Astrocyte (in vitro differentiated cells and primary cell): ENCODE data around the gene ITGB8. TPM values are rescaled to one million over a fixed set of nuclear protein-coding genes. Genes with fewer than 3 reads are reported as not detected.

Experiments used
- DNase-seq: peaks from one replicate; pipeline ENCODE4 v3.0.0-alpha.2; 2010; ENCODE audit warnings: low read depth
- FAIRE-seq: peaks from 2 replicates; lab custom pipeline; 2011; peaks lifted over from hg19 to GRCh38; lab: Jason Lieb, UNC
- H2AFZ ChIP-seq: 2 replicates; pipeline ENCODE4 v1.6.0; 2012; ENCODE audit warnings: low read depth, low read length, inconsistent platforms
- H3K27ac ChIP-seq: 2 replicates; pipeline ENCODE4 v1.5.1; 2011; ENCODE audit warnings: low read depth, low read length, inconsistent platforms
- H3K27me3 ChIP-seq: 2 replicates; pipeline ENCODE4 v1.6.0; 2011; ENCODE audit warnings: low read length, inconsistent platforms; ENCODE audit not compliant: insufficient read depth
- H3K36me3 ChIP-seq: 2 replicates; pipeline ENCODE4 v1.5.1; 2011; ENCODE audit warnings: low read length, inconsistent platforms; ENCODE audit not compliant: insufficient read depth
- H3K4me1 ChIP-seq: 2 replicates; pipeline ENCODE4 v1.5.1; 2011; ENCODE audit warnings: low read length, inconsistent platforms; ENCODE audit not compliant: insufficient read depth
- H3K4me2 ChIP-seq: 2 replicates; pipeline ENCODE4 v1.6.0; 2012; ENCODE audit warnings: low read length, inconsistent platforms
- H3K4me3 ChIP-seq: 2 replicates; pipeline ENCODE4 v1.5.1; 2011; ENCODE audit warnings: low read depth, mild to moderate bottlenecking, low read length, inconsistent platforms; ENCODE audit not compliant: insufficient read depth
- H3K79me2 ChIP-seq: 2 replicates; pipeline ENCODE4 v1.6.0; 2012; ENCODE audit warnings: mild to moderate bottlenecking, low read length, inconsistent platforms; ENCODE audit not compliant: insufficient read depth
- H3K9ac ChIP-seq: 2 replicates; pipeline ENCODE4 v1.6.0; 2012; ENCODE audit warnings: mild to moderate bottlenecking, low read length, inconsistent platforms
- H3K9me3 ChIP-seq: 2 replicates; pipeline ENCODE4 v1.5.1; 2012; ENCODE audit warnings: low read depth, mild to moderate bottlenecking, low read length, inconsistent platforms; ENCODE audit not compliant: insufficient read depth
- H4K20me1 ChIP-seq: 2 replicates; pipeline ENCODE4 v1.6.0; 2012; ENCODE audit warnings: low read length, inconsistent platforms; ENCODE audit not compliant: insufficient read depth
- H3K27ac Mint-ChIP-seq: one replicate; pipeline ENCODE4 v1.8.0; 2021; ENCODE audit warnings: mild to moderate bottlenecking, mixed read lengths; ENCODE audit not compliant: unreplicated experiment
- H3K27me3 Mint-ChIP-seq: one replicate; pipeline ENCODE4 v1.8.0; 2021; ENCODE audit warnings: low read depth, mixed read lengths; ENCODE audit not compliant: unreplicated experiment
- H3K36me3 Mint-ChIP-seq: one replicate; pipeline ENCODE4 v1.8.0; 2021; ENCODE audit warnings: low read depth, mixed read lengths; ENCODE audit not compliant: unreplicated experiment
- H3K4me1 Mint-ChIP-seq: one replicate; pipeline ENCODE4 v1.8.0; 2021; ENCODE audit warnings: low read depth, mixed read lengths; ENCODE audit not compliant: unreplicated experiment
- H3K4me3 Mint-ChIP-seq: one replicate; pipeline ENCODE4 v1.8.0; 2021; ENCODE audit warnings: mild to moderate bottlenecking, moderate library complexity, mixed read lengths; ENCODE audit not compliant: unreplicated experiment
- H3K9me3 Mint-ChIP-seq: one replicate; pipeline ENCODE4 v1.8.0; 2021; ENCODE audit warnings: mild to moderate bottlenecking, mixed read lengths; ENCODE audit not compliant: unreplicated experiment
- CTCF ChIP-seq: IDR thresholded peaks from 2 replicates; pipeline ENCODE4 v1.5.1; 2011; ENCODE audit warnings: low read depth, mild to moderate bottlenecking, inconsistent platforms, low read length, moderate library complexity; ENCODE audit not compliant: insufficient read depth
- EZH2 ChIP-seq: IDR thresholded peaks from 2 replicates; pipeline ENCODE4 v1.6.1; 2012; ENCODE audit warnings: mild to moderate bottlenecking, low read length, inconsistent platforms; ENCODE audit not compliant: insufficient read depth
- total RNA-seq: library from RNA; stranded (reverse); gene quantifications from 2 replicates; pipeline ENCODE4 v1.2.1, GENCODE V29; 2021

Gene ITGB8
- total RNA-seq, 1 donor from 2014 or later, result 10.8 TPM

- Histone ChIP-seq H3K9me3 (no peaks in the 10 kb centered on the region), H3K4me1 (peaks cover 26% of the 10 kb centered on the region), H4K20me1 (peaks cover 5% of the 10 kb centered on the region), H3K4me3 (no peak overlapping the region), H3K27me3 (no peaks in the 10 kb centered on the region), H3K9ac (peak overlapping the region; percentile 37), H3K27ac (peak overlapping the region; percentile 64), H3K36me3 (no peaks in the 10 kb centered on the region), H3K79me2 (peaks cover 26% of the 10 kb centered on the region), H3K4me2 (peak overlapping the region; percentile 77), H2AFZ (no peak overlapping the region)
- Mint-ChIP-seq H3K9me3 (no peaks in the 10 kb centered on the region), H3K27me3 (no peaks in the 10 kb centered on the region), H3K4me1 (peaks cover 20% of the 10 kb centered on the region), H3K36me3 (no peaks in the 10 kb centered on the region), H3K4me3 (no peak overlapping the region), H3K27ac (peak overlapping the region; percentile 1)
- TF ChIP-seq EZH2 (no peak), CTCF (no peak)
- FAIRE-seq (peak; percentile 79), DNase-seq (peak; percentile 72)
These were observed 22.0 kb downstream of the ITGB8 start for GRCh38 chr7:20352573-20353306.

GRCh38 chr7:20354610-20355528, 24.2 kb downstream of the ITGB8 start:
- Histone ChIP-seq H4K20me1 (no peaks in the 10 kb centered on the region), H3K4me3 (no peak overlapping the region), H3K79me2 (peaks cover 14% of the 10 kb centered on the region), H3K27ac (no peak overlapping the region), H3K9ac (no peak overlapping the region), H3K4me1 (peaks cover 26% of the 10 kb centered on the region), H3K4me2 (no peak overlapping the region), H3K27me3 (no peaks in the 10 kb centered on the region), H2AFZ (no peak overlapping the region), H3K9me3 (no peaks in the 10 kb centered on the region), H3K36me3 (no peaks in the 10 kb centered on the region)
- peaks cover 28% of the 10 kb centered on the region for H3K4me1 Mint-ChIP-seq
- H3K27me3 Mint-ChIP-seq, result no peaks in the 10 kb centered on the region
- no peak overlapping the region for H3K4me3 Mint-ChIP-seq
- TF ChIP-seq EZH2, result no peak
- no peak for TF ChIP-seq CTCF
- no peaks in the 10 kb centered on the region for H3K36me3 Mint-ChIP-seq
- H3K9me3 Mint-ChIP-seq, result no peaks in the 10 kb centered on the region
- H3K27ac Mint-ChIP-seq, result no peak overlapping the region
- FAIRE-seq (no peak), DNase-seq (no peak)
